ENCODE data around the gene PLEKHA4. TPM values are rescaled to one million over a fixed set of nuclear protein-coding genes. Genes with fewer than 3 reads are reported as not detected.

PLEKHA4 gene
- polyA plus RNA-seq, 1 donor (not counting 4 experiments of a cell fraction or from before 2014, with no cell fraction given), result 1.8 TPM

DNA sequence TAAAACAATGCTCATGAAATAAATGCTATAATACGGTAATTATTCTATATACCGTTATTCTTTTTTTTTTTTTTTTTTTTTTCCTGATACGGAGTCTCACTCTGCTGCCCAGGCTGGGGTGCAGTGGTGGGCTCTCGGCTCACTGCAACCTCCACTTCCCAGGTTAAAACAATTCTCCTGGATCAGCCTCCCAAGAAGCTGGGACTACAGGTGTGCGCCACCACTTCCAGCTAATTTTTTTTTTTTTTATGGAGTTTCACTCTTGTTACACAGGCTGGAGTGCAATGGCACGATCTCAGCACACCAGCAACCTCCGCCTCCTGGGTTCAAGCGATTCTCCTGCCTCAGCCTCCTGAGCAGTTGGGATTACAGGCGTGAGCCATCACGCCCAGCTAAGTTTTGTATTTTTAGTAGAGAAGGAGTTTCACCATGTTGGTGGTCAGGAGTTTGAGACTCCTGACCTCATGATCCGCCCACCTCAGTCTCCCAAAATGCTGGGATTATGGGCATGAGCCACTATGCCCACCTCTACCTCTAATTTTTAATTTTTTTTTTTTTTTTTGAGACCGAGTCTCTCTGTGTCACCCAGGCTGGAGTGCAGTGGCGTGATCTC, 10.7 kb upstream of the PLEKHA4 start:
- H3K79me2 ChIP-seq (ENCODE audit: control insufficient read depth, insufficient read depth, low read length), result peaks cover 13% of the 10 kb centered on the region
- peaks cover 11% of the 10 kb centered on the region for H4K20me1 ChIP-seq (ENCODE audit: control insufficient read depth, extremely low read depth, insufficient read depth, low read length)
- dilution Hi-C loops (cut with MboI; ENCODE audit: extremely low pct_ligation_motif_present, low sequenced_read_pairs), result no loop called here
- no peaks in the 10 kb centered on the region for H3K9me1 ChIP-seq (ENCODE audit: control insufficient read depth, extremely low read depth, insufficient read depth, low read length)
- H3K9ac ChIP-seq (ENCODE audit: control insufficient read depth, extremely low read depth, insufficient read depth, low read length), result no peak overlapping the region
- H3K4me2 ChIP-seq (ENCODE audit: control insufficient read depth, extremely low read depth, insufficient read depth, low read depth, low read length), result no peak overlapping the region
- DNase-seq (ENCODE audit: low read depth, low spot score), result no peak
- no peak overlapping the region for H3K27ac ChIP-seq (ENCODE audit: control insufficient read depth, insufficient read depth, low read length)
- H3K36me3 ChIP-seq (ENCODE audit: control insufficient read depth in 2 of 2, extremely low read depth in 1 of 2, insufficient read depth in 2 of 2, low read length in 2 of 2), result peaks cover 13 to 16% of the 10 kb centered on the region in 2 experiments
- TF ChIP-seq EZH2 (IDR thresholded peaks at IDR 0.05; ENCODE audit: low read length) (no peak), CTCF (optimal IDR thresholded peaks at IDR 0.05 in 1 of 3, IDR thresholded peaks at IDR 0.05 in 1 of 3, conservative IDR thresholded peaks at IDR 0.05 in 1 of 3; ENCODE audit: extremely low read depth in 1 of 3, insufficient read depth in 2 of 3, low read length in 3 of 3) (no peak)
- H3K4me1 ChIP-seq (ENCODE audit: control insufficient read depth, extremely low read depth, insufficient read depth, low read length), result peaks cover 8% of the 10 kb centered on the region
- no peak overlapping the region for H2AFZ ChIP-seq (ENCODE audit: control insufficient read depth, low read length)
- H3K9me3 ChIP-seq (ENCODE audit: control insufficient read depth, low read depth, low read length), result no peaks in the 10 kb centered on the region
- H3K4me3 ChIP-seq (ENCODE audit: control insufficient read depth in 2 of 3, extremely low read depth in 1 of 3, insufficient read depth in 2 of 3, low read depth in 1 of 3, low read length in 3 of 3), result no peak overlapping the region
- H3K27me3 ChIP-seq (ENCODE audit: control insufficient read depth, extremely low read depth, insufficient read depth, low read length), result no peaks in the 10 kb centered on the region
- no peak for FAIRE-seq

GRCh38 chr19:48878196-48879024, 10.0 kb upstream of the PLEKHA4 start:
- FAIRE-seq, result no peak
- H3K36me3 ChIP-seq (ENCODE audit: control insufficient read depth in 2 of 2, extremely low read depth in 1 of 2, insufficient read depth in 2 of 2, low read length in 2 of 2), result peaks cover 20 to 23% of the 10 kb centered on the region in 2 experiments
- H4K20me1 ChIP-seq (ENCODE audit: control insufficient read depth, extremely low read depth, insufficient read depth, low read length), result peaks cover 15% of the 10 kb centered on the region

More at GRCh38 chr19:48878196-48879024, 10.0 kb upstream of the PLEKHA4 start:
- Histone ChIP-seq H3K4me2 (ENCODE audit: control insufficient read depth, extremely low read depth, insufficient read depth, low read depth, low read length) (no peak overlapping the region), H3K4me1 (ENCODE audit: control insufficient read depth, extremely low read depth, insufficient read depth, low read length) (peaks cover 8% of the 10 kb centered on the region), H3K27ac (ENCODE audit: control insufficient read depth, insufficient read depth, low read length) (peak overlapping the region; percentile 47), H3K79me2 (ENCODE audit: control insufficient read depth, insufficient read depth, low read length) (peaks cover 20% of the 10 kb centered on the region), H3K9me3 (ENCODE audit: control insufficient read depth, low read depth, low read length) (no peaks in the 10 kb centered on the region), H2AFZ (ENCODE audit: control insufficient read depth, low read length) (no peak overlapping the region), H3K9me1 (ENCODE audit: control insufficient read depth, extremely low read depth, insufficient read depth, low read length) (no peaks in the 10 kb centered on the region), H3K4me3 (ENCODE audit: control insufficient read depth in 2 of 3, extremely low read depth in 1 of 3, insufficient read depth in 2 of 3, low read depth in 1 of 3, low read length in 3 of 3) (no peak overlapping the region), H3K9ac (ENCODE audit: control insufficient read depth, extremely low read depth, insufficient read depth, low read length) (no peak overlapping the region), H3K27me3 (ENCODE audit: control insufficient read depth, extremely low read depth, insufficient read depth, low read length) (no peaks in the 10 kb centered on the region)
- dilution Hi-C loops (cut with MboI; ENCODE audit: extremely low pct_ligation_motif_present, low sequenced_read_pairs), result no loop called here
- TF ChIP-seq CTCF (optimal IDR thresholded peaks at IDR 0.05 in 1 of 3, IDR thresholded peaks at IDR 0.05 in 1 of 3, conservative IDR thresholded peaks at IDR 0.05 in 1 of 3; ENCODE audit: extremely low read depth in 1 of 3, insufficient read depth in 2 of 3, low read length in 3 of 3) (no peak), EZH2 (IDR thresholded peaks at IDR 0.05; ENCODE audit: low read length) (no peak)
- no peak for DNase-seq (ENCODE audit: low read depth, low spot score)
